Measurements from ENCODE around the gene ARID5B.

Gene ARID5B

DNA sequence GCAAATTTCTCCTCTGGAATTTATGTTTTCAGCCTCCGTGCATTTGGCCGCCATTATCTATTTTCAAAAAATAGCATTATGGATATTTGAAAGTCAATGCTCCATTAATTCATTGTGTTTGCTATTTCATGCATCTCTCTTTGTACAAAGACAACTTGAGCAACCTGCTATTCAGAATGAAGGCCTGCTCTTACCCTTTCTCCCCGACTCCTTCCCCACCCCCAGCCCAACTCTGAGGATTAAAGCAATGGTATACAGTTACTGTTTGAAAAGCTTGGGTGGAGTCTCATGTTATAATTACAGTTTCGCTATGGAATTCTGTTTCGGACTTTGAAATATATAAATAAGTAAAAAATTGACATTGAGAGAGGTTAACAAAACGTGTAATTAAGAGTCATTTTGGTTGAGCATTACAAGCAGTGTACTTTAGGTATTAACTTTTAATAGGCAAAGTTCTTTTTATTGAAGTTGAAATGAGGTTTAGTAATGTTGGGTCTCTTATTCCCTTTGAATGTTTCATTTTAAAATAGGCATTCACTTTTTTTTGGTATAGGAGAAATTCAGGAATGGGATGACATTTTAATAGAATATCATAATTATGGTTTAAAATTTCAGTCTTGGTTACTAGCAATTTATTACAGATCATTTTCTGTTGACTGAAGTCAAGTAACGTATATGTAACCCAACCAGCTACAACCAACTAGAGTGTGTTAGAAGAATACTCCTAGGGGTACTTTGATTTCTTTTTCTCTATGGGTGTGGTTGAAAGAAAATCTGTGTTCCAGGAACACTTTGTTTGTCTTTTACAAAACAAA lies 93.1 kb downstream of the ARID5B start:
- DNase-seq: no peak

- DNase-seq: no peak
These were observed 93.7 kb downstream of the ARID5B start for GRCh38 chr10:61995220-61995503.

GRCh38 chr10:61998937-61999336 lies 97.4 kb downstream of the ARID5B start:
- no peak for DNase-seq

DNA sequence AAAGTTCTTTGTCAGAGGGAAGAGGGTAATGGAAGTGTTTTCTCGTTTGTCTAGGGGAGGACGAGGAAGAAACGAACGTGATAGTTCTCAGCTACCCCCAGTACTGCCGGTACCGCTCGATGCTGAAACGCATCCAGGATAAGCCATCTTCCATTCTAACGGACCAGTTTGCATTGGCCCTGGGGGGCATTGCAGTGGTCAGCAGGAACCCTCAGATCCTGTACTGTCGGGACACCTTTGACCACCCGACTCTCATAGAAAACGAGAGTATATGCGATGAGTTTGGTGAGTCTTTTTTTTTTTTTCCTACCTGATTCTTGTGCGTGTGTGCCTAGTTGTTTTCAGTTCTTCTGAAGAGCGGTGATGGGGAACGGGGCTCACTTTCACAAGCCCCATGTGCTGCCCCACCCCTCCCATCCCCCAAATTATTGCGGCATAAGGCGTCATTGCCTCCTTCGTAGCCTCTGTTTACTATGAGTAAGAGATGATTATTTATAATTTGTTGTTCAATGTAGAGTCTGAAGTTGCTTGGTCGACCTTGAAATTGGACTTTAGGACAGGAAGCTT lies 98.6 kb downstream of the ARID5B start:
- no peak for DNase-seq

DNA sequence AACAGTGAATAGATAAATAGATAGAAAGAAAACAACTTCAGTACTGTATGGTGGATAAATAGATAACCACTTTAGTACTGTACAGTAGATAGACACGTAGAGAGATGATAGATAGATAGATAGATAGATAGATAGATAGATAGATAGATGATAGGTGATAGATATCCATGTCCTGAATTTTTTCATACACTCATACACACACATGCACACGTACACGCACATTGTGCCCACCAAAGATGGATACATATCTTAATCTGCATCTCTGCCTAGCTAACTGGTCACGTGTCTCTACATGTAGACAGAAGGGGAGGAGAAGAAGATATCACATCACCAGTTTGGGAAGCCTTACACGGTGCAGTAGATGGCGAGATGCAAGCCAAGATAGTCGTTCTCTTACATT lies 99.2 kb downstream of the ARID5B start:
- no peak for DNase-seq

DNA sequence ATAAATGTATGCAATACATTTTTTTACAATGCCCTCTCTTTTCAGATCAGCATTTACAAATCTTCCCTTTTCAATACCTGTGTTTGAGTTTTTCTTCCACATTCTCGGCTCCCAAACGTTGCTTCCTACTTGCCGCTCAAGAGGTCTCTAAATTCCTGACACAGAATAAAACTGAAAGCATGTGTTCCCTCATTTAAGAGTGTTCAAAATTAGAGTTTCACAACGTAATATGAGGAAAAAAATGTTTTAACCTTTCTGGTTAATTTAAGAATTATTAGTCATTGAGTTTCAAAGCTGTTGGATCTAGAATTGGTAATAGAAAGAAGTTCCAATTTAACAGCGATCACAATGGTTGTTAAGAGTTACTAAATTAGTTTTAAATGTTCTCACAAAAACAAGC lies 100.4 kb downstream of the ARID5B start:
- DNase-seq: no peak

GRCh38 chr10:62002753-62003152 lies 101.3 kb downstream of the ARID5B start:
- DNase-seq: no peak

- DNase-seq: no peak
These were observed 102.5 kb downstream of the ARID5B start for GRCh38 chr10:62004042-62004441.

DNA sequence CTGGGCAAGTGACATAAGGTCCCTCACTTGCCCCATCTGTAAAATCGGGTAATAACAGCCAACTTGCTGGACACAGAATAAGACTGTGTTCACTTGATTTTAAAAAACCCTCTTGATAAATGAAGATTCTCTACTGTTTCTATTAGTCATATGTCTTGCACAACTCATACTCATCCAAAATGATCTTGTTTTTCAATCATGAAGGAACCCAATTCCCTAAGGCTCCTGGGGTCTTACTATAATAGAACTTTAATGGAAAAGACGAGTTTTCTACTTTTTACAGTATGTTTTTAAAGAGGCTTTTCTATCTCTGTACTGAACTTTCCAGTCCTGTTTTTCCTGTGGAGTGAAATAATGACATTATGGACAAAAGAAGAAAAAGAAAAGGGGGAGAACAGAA lies 103.8 kb downstream of the ARID5B start:
- no peak for DNase-seq

GRCh38 chr10:62005687-62006086 lies 104.2 kb downstream of the ARID5B start:
- DNase-seq: no peak

- no peak for DNase-seq
These were observed 105.6 kb downstream of the ARID5B start for GRCh38 chr10:62007145-62007544.

DNA sequence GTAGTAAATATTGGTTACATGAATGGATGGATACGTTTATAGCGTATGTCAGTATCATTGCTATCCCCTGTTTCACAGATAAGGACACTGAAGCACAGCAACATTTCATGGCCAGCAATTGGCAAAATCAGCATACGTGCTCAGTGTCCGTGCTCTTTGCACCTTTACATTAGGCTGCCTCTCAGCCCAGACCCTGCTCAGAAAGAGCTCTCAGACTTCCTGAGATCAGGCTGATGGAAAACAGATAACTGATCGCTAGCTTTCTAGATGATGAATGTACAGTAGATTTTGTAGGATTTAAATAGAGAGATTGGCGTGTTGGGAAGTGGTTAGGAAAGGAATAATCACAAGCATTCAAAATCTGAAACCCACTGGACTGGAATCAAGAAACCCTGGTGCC lies 106.7 kb downstream of the ARID5B start:
- DNase-seq: no peak

- DNase-seq: no peak
These were observed 107.4 kb downstream of the ARID5B start for GRCh38 chr10:62008946-62009345.

DNA sequence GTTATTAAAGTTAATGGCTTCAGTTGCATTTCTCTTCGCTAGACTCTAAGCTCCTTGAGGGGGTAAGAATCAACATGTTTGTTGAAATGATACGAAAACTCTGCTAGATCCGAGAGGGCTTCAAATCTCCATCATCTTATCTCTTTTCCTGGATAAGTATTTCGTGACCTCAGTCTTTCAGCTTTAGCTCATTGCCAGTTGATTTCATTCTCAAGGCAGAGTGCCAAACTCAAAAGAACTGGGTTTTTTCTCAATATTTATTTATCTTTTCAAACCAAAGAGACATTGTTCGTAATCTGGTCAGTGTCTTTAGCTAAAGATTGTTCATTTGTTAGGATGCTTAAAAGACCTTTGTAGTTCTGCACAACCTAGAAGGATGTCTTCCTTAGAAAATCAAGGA lies 108.9 kb downstream of the ARID5B start:
- DNase-seq: no peak

- DNase-seq: no peak
These were observed 110.1 kb downstream of the ARID5B start for GRCh38 chr10:62011558-62011957.

DNA sequence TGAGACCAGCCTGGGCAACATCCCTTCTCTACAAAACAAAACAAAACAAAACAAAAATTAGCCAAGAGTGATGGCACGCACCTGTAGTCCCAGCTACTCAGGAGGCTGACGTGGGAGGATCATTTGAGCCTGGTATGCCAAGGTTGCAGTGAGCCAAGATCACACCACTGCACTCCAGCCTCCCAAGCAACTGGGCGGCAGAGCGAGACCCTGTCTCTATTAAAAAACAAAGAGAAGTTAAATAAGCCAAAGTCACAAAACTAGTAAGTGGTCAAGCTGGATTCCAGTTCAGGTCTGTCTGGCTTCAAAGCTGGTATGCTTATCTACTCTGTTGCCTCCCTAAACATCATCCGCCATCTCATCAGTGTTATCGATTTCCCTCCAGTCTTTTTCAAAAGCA lies 110.8 kb downstream of the ARID5B start:
- DNase-seq: no peak

DNA sequence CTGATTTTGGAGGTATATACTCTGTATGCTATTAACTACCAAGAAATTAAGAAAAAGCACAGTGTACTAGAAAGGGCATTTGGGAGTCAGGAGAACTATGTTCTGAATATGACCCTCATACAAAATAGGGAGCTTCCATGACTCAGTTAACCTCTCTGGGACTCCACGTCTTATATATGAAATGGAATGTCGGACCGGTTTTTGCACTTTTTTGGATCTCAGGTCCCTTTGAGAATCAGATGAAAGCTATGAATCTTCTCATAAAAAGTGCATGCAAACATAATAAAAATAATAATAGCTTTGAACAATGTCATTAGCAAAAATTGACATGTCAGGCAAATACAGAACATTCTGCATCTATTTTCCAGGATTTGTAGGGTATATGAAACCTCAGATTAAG lies 113.0 kb downstream of the ARID5B start:
- DNase-seq: no peak

DNA sequence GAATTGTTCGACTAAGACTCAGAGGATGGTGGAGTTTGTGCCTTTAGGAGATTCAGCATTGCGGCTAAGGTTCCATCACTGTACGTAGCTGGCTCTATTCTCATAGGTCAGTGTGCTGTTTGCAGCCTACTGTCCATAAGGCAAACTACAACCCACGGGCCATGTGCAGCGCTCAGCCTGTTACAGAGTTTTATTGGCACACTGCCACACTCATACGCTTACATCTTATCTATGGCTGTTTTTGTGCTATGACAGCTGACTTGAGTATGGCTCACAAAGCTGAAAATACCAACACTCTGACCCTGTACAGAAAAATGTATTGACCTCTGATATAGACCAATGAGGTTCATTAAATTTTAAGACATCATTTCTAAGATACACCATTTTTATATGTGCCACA lies 114.5 kb downstream of the ARID5B start:
- no peak for DNase-seq

DNA sequence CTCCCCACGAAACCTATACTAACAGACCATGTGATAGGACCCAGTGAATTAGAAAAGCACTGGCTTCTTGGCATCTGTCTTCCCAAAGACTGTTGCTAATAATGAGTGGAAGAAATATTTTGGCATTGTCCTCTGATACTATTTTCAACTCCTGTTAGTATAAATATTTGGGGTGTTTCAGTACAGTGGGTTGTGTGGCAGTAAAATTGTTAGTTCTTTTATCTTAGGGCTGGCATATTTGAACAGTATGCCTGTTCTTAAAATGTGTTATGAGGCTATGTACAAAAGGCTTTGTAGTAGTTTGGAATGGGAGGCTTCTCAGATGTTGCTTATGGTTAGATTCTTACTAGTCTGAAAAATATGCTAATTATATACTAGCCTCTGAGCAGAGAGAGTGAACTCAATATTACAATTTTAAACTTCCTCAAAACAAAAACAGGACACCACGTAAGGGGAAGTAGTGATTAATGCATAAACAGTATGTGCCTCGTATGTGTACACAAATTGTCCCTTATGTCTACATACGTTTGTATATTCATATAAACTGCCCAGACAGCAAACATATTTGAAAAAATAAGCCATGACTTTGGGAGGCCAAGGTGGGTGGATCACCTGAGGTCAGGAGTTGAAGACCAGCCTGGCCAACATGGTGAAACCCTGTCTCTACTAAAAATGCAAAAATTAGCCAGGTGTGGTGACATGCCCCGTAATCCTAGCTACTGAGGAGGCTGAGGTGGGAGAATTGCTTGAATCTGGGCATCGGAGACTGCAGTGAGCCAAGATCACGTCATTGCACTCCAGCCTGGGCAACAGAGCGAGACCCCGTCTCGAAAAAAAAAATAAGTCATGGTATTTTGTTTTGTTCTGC lies 115.4 kb downstream of the ARID5B start:
- no peak for DNase-seq

- DNase-seq: no peak
These were observed 116.0 kb downstream of the ARID5B start for GRCh38 chr10:62017491-62017870.

GRCh38 chr10:62018131-62018911 lies 116.8 kb downstream of the ARID5B start:
- no peak for DNase-seq

DNA sequence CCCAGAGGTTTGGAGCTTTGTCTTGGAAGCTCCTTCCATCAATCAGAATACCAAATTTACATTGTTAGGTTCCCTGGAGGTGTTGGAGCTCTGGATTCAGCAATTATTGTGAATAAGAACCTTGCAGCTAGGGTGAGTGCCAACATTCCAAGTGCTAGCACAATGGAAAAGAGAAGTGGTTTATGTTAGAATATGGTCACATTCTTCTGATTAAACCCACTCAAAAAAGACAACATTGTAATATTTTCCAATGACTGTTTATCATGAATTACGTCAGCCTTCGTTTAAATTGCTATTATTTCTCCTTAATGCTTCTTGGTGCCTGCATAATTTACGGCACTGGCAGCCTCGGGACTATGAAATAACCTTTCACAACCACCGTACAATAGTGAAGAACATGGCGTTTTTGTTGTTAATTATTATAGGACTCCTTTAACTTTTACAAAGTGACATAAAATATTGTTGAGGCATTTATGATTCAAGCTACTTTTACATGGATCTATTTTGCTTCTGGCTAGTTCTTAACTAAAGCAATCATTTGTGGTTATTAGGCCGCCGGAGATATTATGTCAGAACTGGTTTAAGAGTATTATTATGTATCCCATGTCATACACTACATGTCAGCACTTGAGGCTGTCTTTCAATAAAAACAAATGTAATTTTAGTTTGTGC lies 117.7 kb downstream of the ARID5B start:
- DNase-seq: no peak
